HPDE6-E6E7 (cell line): ENCODE data around the gene KAZN.

ENCODE experiments used
- DNase-seq: peaks from one replicate; pipeline ENCODE4 v3.0.0; 2011; ENCODE audit warnings: missing footprints; ENCODE audit errors: extremely low spot score

Gene KAZN

DNA sequence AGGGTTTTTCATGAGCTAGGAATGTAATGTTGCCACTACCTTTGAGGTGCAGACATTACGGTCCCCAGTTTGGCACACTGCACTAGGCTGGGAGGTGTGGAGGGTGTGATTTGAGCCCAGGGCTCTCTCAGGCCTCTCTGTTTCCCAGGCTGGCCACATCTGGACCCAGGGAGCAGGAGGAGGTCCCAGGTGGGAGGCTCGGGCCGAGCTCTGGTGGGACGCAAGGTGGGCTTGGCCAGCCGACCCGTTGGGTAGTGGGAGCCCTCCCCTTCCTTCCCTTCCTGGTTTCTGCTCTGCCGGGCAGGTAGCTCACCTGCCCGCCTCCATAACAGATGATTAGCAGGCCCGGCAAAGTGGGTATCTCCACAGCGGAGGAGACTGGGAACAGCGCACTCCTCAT is 408.9 kb downstream of the KAZN start:
- DNase-seq, result no peak

DNA sequence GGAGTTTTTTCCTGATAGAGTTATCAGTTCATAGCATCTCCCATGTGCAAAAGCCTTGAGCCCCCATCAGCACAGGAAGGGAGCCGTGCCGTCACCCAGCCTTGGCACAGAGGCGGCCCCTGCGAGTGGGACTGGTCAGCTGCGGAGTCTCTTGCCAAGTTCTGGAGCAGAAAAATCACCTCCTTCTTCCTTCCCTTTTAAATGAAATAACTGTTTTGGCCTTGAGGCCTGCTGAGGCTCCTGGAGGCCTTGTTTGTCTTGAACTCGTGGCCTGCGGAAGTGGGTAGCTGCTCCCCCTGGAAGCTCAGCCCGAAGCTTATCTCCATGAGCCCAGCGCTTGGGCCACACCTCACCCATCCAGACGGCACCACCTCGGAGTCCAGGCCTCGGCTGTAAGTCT is 409.4 kb downstream of the KAZN start:
- DNase-seq, result no peak

DNA sequence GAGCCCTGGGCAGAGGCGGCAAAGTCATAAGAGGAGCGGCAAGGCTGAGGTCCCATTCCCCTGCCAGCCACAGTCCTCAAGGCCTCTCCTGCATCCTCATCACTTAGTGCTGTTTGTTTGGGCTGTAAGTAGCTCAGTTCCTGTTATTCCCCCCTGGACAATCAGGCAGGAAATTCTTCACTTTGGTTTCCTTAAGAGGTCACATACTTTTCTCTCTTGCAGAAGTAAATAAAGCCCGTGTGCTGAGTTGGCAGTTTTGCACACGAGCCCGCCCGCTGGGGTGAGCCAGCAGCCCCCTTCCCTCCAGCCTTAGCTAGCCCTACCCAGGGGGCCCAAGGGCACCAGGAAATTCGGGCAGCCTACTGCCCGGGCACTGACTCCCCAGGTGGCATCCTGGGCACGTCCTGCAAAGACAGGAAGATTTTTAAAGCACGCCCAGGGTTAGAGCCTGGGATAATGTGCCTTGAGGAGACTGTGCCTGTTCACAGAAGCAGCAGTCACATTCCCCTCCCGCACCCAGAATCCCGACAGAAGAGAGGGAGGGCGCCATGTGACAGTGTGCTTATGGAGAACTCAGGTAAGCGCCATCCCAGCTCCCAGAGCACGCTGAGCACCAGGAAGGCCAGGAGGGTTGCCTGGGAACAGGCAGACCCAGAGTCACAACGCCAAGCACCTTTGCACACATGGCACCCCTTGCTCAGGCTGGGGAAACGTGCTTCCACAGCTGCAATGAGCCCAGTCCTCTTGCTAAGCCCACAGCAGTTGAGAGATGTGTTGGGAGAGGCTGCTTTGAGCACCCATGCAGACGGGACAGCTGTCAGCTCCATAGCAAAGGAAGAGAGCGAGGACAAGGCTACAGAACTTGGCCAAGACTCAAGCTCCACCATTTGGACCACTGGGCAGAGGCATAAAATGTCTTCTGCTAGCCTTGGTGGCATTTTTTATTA is 410.6 kb downstream of the KAZN start:
- DNase-seq, result no peak

DNA sequence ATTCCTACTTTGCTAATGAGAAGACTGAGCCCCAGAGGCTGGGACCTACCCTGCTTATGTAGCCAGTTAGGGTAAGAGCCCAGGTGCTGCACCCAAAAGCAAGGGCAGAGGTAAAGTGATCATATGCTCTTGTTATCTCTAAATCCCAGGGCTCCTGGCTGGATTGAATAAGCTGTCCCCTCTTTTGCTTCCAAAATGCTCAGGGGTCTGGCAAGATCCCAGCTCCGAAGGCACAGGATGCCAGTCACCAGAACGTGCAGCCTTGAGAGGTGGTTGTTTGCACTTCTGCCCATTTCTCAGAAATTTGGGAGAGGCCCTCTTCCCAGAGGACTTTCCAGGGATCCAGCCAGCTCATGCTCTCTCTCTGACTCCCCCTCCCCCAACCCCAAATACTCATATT is 412.7 kb downstream of the KAZN start:
- DNase-seq, result no peak

- no peak for DNase-seq
These were observed 413.2 kb downstream of the KAZN start for GRCh38 chr1:15011661-15012060.

DNA sequence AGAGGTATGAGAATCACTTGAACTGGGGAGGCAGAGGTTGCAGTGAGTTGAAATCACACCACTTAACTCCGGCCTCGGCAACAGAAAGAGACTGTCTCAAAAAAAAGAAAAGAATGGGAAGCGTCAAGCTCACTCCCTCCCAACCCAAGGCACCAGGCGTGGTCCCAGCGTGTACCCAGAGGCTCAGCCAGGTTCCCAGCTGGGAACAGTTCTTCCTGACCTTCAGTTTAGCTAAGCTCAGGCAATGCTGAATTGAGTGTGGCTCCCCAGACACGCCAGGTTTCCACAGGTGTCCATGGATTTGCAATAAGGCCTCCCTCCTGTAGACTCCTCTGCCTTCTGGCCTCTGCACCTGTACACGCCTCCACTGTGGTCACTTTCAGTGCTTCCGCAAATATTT is 414.3 kb downstream of the KAZN start:
- no peak for DNase-seq

GRCh38 chr1:15013767-15014166 is 415.3 kb downstream of the KAZN start:
- no peak for DNase-seq

DNA sequence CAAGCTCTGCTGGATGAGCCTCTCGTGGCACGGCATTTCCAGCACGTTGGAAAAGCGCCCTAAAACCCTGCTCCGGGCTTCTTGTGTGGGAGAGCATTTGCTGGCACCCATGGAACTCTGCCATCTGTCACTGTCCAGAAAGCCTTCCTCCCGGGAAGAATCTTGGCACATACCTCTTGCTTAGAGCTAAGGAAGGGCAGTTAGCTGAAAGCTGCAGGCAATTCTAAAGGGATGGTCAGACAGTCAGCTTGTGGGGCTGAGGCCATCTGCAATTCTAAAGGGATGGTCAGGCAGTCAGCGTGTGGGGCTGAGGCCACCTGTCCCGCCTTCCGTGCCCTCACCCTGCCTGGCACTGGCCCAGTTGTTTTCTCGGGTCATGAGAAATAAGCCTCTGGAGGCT is 416.0 kb downstream of the KAZN start:
- no peak for DNase-seq

DNA sequence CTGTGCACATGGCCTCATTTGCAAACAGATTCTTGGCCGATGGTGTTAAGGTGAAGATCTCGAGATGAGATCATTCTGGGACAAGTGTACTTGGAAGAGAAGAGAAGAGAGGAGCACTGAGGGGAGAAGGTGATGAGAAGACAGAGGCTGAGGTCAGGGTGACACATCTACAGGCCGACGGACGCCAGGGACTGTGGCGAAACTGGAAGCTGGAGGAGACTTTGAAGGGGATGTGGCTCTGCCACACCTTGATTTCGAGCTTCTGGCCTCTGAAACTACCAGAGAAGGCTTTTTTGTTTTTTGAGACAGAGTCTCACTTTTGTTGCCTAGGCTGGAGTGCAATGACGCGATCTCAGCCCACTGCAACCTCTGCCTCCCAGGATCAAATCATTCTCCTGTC is 417.5 kb downstream of the KAZN start:
- DNase-seq, result no peak

- no peak for DNase-seq
These were observed 418.0 kb downstream of the KAZN start for GRCh38 chr1:15016526-15016925.

GRCh38 chr1:15017120-15017519 is 418.6 kb downstream of the KAZN start:
- DNase-seq, result no peak

DNA sequence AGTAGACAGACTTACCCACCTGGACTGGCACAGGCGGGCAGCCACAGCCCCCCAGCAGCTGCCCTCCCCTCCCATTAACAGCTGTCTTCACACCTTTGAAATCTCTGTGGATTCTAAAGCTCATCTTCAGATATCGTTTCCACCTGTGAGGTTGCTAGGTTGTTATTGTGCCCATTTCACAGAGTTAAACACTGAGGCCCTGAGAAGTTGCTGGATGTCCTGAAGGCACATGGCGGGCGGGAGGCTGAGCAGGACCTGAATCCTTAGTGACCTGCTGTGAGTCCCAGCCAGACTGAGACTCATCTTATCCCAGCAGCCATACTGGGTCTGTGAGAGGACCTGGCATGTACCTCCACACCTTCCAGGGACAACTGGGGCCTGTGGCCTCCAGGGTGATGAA is 420.3 kb downstream of the KAZN start:
- DNase-seq, result no peak

DNA sequence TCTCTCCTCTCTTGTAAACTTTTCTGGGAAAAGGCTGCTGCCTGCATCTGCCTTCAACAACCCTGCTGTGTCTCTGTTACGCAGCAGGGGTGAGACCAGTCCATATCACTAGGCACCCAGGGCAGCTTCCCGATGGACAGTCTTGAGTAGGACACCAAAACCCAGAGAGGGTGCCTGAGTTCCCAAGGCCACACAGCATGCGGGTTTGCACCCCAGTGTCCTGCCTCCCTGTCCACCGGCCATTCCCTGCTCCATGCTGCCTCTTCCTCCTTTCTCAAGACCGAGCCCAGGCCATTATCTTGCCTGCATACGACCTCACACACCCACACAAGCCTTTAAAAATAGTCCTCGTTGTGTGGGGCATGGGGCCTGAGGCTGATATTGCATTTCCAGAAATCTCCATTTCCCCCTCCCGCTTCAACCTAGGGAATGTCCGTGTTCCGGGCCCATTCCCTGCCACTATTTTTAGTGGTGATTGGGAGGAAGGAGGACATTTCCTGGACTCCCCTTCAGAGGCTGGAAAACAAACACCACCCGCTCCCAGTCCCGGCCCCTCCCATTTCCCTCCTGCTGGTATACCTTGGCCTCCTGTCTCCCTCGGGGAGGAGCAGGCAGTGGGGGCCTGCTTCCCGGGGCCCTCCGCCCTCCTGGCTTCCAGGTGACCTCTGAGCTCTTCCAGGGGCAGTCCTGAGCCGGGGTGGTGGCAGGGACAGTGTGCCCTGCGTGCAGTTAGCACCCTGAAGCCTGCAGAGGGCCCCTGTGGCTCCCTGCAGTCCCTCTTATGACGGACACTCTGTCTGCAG is 422.7 kb downstream of the KAZN start:
- DNase-seq, result no peak

DNA sequence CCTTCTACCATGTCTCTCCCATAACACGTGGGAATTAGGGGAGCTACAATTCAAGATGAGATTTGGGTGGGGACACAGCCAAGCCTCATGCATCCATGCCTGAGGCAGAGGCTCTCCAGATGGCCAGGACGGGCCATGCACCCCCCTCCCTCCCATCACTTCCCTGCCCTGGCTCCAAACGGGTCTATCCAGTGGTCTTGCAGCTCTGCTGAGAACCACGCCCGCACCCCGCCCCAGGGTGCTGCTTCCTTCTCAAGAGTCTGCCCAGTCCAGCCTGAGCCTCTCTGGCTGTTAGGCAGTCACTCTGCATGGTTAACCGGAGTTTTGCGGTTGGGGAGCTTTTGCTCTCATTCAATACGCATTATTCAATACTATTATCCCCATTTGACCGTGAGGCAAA is 423.6 kb downstream of the KAZN start:
- no peak for DNase-seq

DNA sequence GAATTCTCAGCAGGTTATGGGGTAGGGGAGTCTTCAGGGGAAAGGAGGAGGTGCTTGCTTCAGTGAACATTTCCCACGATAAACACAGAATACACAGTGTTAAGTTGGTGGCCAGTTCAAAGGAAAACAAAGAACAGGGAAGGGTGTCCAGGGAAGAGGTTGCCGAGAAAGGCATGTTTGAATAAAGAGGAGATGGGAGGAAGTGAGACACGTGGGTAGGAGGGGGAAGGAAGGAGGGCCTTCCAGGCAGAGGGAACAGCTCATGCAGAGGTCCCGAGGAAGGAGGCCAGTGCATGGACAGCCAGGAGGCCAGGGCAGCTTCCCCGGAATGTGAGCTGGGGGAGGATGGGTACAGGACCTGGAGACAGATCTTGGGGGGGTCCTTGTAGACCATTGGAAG is 424.7 kb downstream of the KAZN start:
- no peak for DNase-seq

- no peak for DNase-seq
These were observed 425.5 kb downstream of the KAZN start for GRCh38 chr1:15023976-15024375.

- DNase-seq, result no peak
These were observed 427.6 kb downstream of the KAZN start for GRCh38 chr1:15026117-15026489.

- DNase-seq, result no peak
These were observed 429.1 kb downstream of the KAZN start for GRCh38 chr1:15027515-15027986.

DNA sequence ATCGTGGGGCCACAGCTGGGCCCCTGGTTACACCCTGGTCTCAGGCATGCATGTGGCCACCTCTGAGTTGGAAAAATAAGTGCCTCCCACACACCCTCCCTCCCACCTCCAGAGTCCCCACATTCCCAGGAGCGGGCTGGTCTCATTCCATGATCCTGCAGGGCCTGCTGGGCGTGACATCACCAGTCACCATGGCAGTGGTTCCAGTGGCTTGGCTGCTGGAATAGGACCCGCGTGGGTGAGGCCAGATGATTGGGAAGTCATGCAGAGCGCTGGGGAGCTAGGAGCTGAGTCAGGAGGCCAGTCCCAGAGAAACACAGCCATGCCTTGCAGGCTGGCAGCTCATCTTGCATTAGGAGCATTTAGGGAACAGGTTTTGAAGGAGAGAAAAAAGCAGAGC is 429.6 kb downstream of the KAZN start:
- no peak for DNase-seq

- no peak for DNase-seq
These were observed 430.1 kb downstream of the KAZN start for GRCh38 chr1:15028616-15029015.

GRCh38 chr1:15029036-15029435 is 430.6 kb downstream of the KAZN start:
- no peak for DNase-seq

DNA sequence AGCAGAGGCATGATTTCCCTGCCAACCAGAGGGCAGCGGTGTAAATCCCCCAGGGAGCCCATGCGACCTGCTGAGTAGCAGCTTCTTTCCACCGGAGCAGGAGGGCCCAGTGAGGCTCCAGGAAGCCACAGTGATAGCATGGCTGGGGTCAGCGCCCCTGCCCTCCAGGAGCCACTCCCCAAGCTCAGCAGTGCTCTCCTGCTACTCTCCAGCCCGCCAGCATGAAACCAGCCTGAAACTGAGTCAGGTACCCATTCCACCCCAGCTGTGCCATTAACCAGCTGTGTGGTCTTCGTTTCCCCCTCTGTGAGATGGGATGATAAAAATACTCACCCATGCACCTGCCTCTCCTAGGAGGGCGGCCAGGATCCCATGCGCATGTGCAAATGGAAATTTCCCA is 431.3 kb downstream of the KAZN start:
- DNase-seq, result no peak
